ENCODE data around the gene MACIR. TPM values are rescaled to one million over a fixed set of nuclear protein-coding genes. Genes with fewer than 3 reads are reported as not detected.

The MACIR gene
- total and polyA plus RNA-seq, 2 donors (not counting 1 experiment from before 2014, with no cell fraction given): 3.5 to 7.3 TPM

DNA sequence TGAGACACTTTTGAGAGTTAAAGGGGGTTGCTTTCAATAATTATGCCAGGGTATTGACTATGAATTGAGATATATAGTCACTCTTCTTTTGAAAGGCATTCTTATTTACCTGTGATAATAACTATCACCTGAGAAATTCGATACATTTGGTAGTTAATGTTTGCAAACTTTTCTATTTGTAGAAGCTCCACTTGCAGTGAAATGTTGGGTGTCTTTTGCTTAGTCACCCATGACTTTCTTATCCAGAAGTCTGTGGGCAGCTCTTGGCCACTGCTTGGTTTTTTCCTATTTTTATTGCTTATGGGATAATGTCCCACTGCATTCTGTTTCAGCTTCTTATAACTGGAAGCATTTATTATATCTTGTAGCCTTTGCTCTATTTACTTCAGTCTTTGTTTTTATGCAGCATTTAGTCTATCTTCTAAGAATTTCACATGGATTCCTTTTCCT lies 3.9 kb downstream of the MACIR start:
- no peaks in the 10 kb centered on the region for H4K20me1 ChIP-seq (ENCODE audit: control insufficient read depth, extremely low read depth, insufficient read depth, low read length)
- H3K79me2 ChIP-seq (ENCODE audit: control insufficient read depth, insufficient read depth, low read length): peaks cover 50% of the 10 kb centered on the region
- H3K4me1 ChIP-seq (ENCODE audit: control insufficient read depth, extremely low read depth, insufficient read depth, low read length): peaks cover 2% of the 10 kb centered on the region
- TF ChIP-seq, protein P1, sequence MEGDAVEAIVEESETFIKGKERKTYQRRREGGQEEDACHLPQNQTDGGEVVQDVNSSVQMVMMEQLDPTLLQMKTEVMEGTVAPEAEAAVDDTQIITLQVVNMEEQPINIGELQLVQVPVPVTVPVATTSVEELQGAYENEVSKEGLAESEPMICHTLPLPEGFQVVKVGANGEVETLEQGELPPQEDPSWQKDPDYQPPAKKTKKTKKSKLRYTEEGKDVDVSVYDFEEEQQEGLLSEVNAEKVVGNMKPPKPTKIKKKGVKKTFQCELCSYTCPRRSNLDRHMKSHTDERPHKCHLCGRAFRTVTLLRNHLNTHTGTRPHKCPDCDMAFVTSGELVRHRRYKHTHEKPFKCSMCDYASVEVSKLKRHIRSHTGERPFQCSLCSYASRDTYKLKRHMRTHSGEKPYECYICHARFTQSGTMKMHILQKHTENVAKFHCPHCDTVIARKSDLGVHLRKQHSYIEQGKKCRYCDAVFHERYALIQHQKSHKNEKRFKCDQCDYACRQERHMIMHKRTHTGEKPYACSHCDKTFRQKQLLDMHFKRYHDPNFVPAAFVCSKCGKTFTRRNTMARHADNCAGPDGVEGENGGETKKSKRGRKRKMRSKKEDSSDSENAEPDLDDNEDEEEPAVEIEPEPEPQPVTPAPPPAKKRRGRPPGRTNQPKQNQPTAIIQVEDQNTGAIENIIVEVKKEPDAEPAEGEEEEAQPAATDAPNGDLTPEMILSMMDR (conservative IDR thresholded peaks at IDR 0.05 in 1 of 2, IDR thresholded peaks at IDR 0.05 in 1 of 2; ENCODE audit: low read depth in 1 of 2, low read length in 2 of 2): no peak
- no peak for TF ChIP-seq EZH2 (IDR thresholded peaks at IDR 0.05; ENCODE audit: low read length, missing control alignments)
- H2AFZ ChIP-seq (ENCODE audit: low read length): no peak overlapping the region
- H3K9me3 ChIP-seq (ENCODE audit: control insufficient read depth, insufficient read depth, low read depth, low read length): no peaks in the 10 kb centered on the region
- peak overlapping the region; percentile 15 for H3K4me2 ChIP-seq (ENCODE audit: extremely low read depth, insufficient read depth, low read length)
- H3K4me3 ChIP-seq (replicated peaks in 1 of 4; ENCODE audit: control extremely low read depth in 1 of 4, insufficient read depth in 1 of 4, low read depth in 3 of 4, low read length in 4 of 4): no peak overlapping the region
- no peaks in the 10 kb centered on the region for H3K27me3 ChIP-seq (ENCODE audit: control insufficient read depth, insufficient read depth, low read length)
- no peak overlapping the region for H3K27ac ChIP-seq (ENCODE audit: insufficient read depth, low read length)
- peak; percentile 7 to 66 for DNase-seq (ENCODE audit: low read depth in 2 of 2)
- no peaks in the 10 kb centered on the region for H3K36me3 ChIP-seq (ENCODE audit: control insufficient read depth, insufficient read depth, low read length)
- no peak overlapping the region for H3K9ac ChIP-seq (ENCODE audit: insufficient read depth, low read length)

DNA sequence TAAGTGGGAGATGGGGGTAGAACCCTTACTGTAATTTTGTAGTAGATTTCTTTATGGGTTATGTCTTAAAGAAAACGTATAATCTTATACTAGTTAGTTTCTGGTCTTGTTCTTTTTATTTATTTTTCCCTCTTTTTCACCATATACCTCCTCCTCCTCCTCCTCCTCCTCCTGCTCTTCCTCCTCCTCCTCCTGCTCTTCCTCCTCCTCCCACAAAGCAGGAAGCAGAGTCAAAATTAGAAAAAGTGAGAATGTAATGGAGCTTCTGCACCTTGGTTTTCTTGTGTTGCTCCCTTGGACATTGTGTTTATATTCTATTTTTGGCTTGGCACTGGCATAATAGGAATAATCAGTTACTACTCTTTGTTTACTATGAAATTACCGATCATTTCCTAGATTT lies 4.5 kb downstream of the MACIR start:
- Histone ChIP-seq H3K27me3 (ENCODE audit: control insufficient read depth, insufficient read depth, low read length) (no peaks in the 10 kb centered on the region), H4K20me1 (ENCODE audit: control insufficient read depth, extremely low read depth, insufficient read depth, low read length) (no peaks in the 10 kb centered on the region), H3K9ac (ENCODE audit: insufficient read depth, low read length) (no peak overlapping the region), H3K4me1 (ENCODE audit: control insufficient read depth, extremely low read depth, insufficient read depth, low read length) (peaks cover 2% of the 10 kb centered on the region), H3K4me3 (replicated peaks in 1 of 4; ENCODE audit: control extremely low read depth in 1 of 4, insufficient read depth in 1 of 4, low read depth in 3 of 4, low read length in 4 of 4) (no peak overlapping the region), H2AFZ (ENCODE audit: low read length) (no peak overlapping the region), H3K4me2 (ENCODE audit: extremely low read depth, insufficient read depth, low read length) (no peak overlapping the region), H3K79me2 (ENCODE audit: control insufficient read depth, insufficient read depth, low read length) (peaks cover 50% of the 10 kb centered on the region), H3K36me3 (ENCODE audit: control insufficient read depth, insufficient read depth, low read length) (no peaks in the 10 kb centered on the region), H3K9me3 (ENCODE audit: control insufficient read depth, insufficient read depth, low read depth, low read length) (no peaks in the 10 kb centered on the region), H3K27ac (ENCODE audit: insufficient read depth, low read length) (no peak overlapping the region)
- peak in 1 of 2 donors; percentile 6 for DNase-seq (ENCODE audit: low read depth in 2 of 2)
- TF ChIP-seq EZH2 (IDR thresholded peaks at IDR 0.05; ENCODE audit: low read length, missing control alignments): no peak
- TF ChIP-seq, protein P1 (conservative IDR thresholded peaks at IDR 0.05 in 1 of 2, IDR thresholded peaks at IDR 0.05 in 1 of 2; ENCODE audit: low read depth in 1 of 2, low read length in 2 of 2): no peak

DNA sequence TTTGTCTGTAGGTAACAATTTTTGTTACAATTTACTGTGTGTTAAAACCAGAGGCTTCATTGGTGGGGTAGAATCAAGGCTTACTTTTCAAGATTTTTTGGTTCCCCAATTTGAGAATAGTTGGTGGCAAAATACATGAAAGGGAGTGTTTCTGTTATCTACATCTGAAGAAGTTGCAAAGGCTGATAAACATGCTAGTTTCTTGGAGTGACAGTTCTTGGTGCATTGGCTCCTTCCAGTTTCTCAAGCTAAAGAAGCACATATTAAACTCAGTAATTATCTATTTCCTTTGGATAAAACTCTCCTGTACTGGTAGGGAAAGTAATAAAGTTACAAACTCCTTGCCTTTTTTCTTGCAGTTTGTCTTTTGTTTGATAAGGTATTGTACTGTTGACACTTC lies 5.9 kb downstream of the MACIR start:
- H2AFZ ChIP-seq (ENCODE audit: low read length): no peak overlapping the region

More for the DNA sequence above, 5.9 kb downstream of the MACIR start:
- H3K27ac ChIP-seq (ENCODE audit: insufficient read depth, low read length): no peak overlapping the region
- H3K36me3 ChIP-seq (ENCODE audit: control insufficient read depth, insufficient read depth, low read length): no peaks in the 10 kb centered on the region
- H3K27me3 ChIP-seq (ENCODE audit: control insufficient read depth, insufficient read depth, low read length): no peaks in the 10 kb centered on the region
- DNase-seq (ENCODE audit: low read depth in 2 of 2): no peak
- H3K4me3 ChIP-seq (replicated peaks in 1 of 4; ENCODE audit: control extremely low read depth in 1 of 4, insufficient read depth in 1 of 4, low read depth in 3 of 4, low read length in 4 of 4): no peak overlapping the region
- H3K9ac ChIP-seq (ENCODE audit: insufficient read depth, low read length): no peak overlapping the region
- H3K4me2 ChIP-seq (ENCODE audit: extremely low read depth, insufficient read depth, low read length): no peak overlapping the region
- no peaks in the 10 kb centered on the region for H4K20me1 ChIP-seq (ENCODE audit: control insufficient read depth, extremely low read depth, insufficient read depth, low read length)
- H3K9me3 ChIP-seq (ENCODE audit: control insufficient read depth, insufficient read depth, low read depth, low read length): no peaks in the 10 kb centered on the region
- TF ChIP-seq, protein P1 (conservative IDR thresholded peaks at IDR 0.05 in 1 of 2, IDR thresholded peaks at IDR 0.05 in 1 of 2; ENCODE audit: low read depth in 1 of 2, low read length in 2 of 2): no peak
- TF ChIP-seq EZH2 (IDR thresholded peaks at IDR 0.05; ENCODE audit: low read length, missing control alignments): no peak
- peaks cover 45% of the 10 kb centered on the region for H3K79me2 ChIP-seq (ENCODE audit: control insufficient read depth, insufficient read depth, low read length)
- peaks cover 2% of the 10 kb centered on the region for H3K4me1 ChIP-seq (ENCODE audit: control insufficient read depth, extremely low read depth, insufficient read depth, low read length)

All from fibroblast of lung (primary cell).